Small intestine (tissue), 7 donors: Measurements from ENCODE around the gene DSTYK. TPM values are rescaled to one million over a fixed set of nuclear protein-coding genes. Genes with fewer than 3 reads are reported as not detected.
A peak's percentile ranks its signal among the peaks of the same experiment; 100 is the strongest.

Experiments used
- DNase-seq, 2 donors: peaks; one replicate each; pipeline versions ENCODE4 v3.0.0 to v3.0.0-alpha.2; 2013
- FAIRE-seq: peaks from 2 replicates; lab custom pipeline; 2012; peaks lifted over from hg19 to GRCh38; lab: Jason Lieb, UNC
- H3K27ac ChIP-seq, 3 donors: one replicate each; pipeline ENCODE4 v1.5.1; 2013; ENCODE audit warnings: low read length in 2 of 3, mild to moderate bottlenecking in 2 of 3, control low read depth in 1 of 3, inconsistent platforms in 1 of 3, low read depth in 1 of 3, moderate library complexity in 1 of 3
- H3K27me3 ChIP-seq, 3 donors: one replicate each; pipeline ENCODE4 v1.6.1; 2013; ENCODE audit warnings: low read length in 3 of 3, inconsistent platforms in 1 of 3; ENCODE audit not compliant: control insufficient read depth in 3 of 3, insufficient read depth in 3 of 3
- H3K36me3 ChIP-seq, 3 donors: one replicate each; pipeline ENCODE4 v1.6.1; 2013; ENCODE audit warnings: low read length in 3 of 3, inconsistent platforms in 1 of 3, low read depth in 1 of 3, mild to moderate bottlenecking in 1 of 3, moderate library complexity in 1 of 3; ENCODE audit not compliant: control insufficient read depth in 3 of 3, insufficient read depth in 2 of 3
- H3K4me1 ChIP-seq, 3 donors: one replicate each; pipeline ENCODE4 v1.6.1; 2013; ENCODE audit warnings: low read length in 2 of 3, inconsistent platforms in 1 of 3, low read depth in 1 of 3, mild to moderate bottlenecking in 1 of 3, moderate library complexity in 1 of 3; ENCODE audit not compliant: control insufficient read depth in 3 of 3, insufficient read depth in 2 of 3
- H3K4me3 ChIP-seq, 3 donors: one replicate each; pipeline ENCODE4 v1.5.1; 2013; ENCODE audit warnings: low read length in 3 of 3, control low read depth in 1 of 3, inconsistent platforms in 1 of 3, low read depth in 1 of 3, mild to moderate bottlenecking in 1 of 3, moderate library complexity in 1 of 3
- H3K9me3 ChIP-seq, 2 donors: one replicate each; pipeline ENCODE4 v1.6.1; 2013; ENCODE audit warnings: low read depth in 1 of 2, low read length in 1 of 2; ENCODE audit not compliant: control insufficient read depth in 2 of 2, insufficient read depth in 1 of 2
- WGBS, 3 donors: extraction: QIAGEN DNeasy Blood & Tissue Kit; methylation state at CpG; one replicate each; pipeline ENCODE4 v1.1.7; 2013; 5-methylcytosine and 5-hydroxymethylcytosine counted together
- polyA plus RNA-seq, 4 donors: library from polyadenylated mRNA; stranded (reverse) in 3 of 4; unstranded in 1 of 4; fragments of 200-250 nt in 3 of 4; fragments of 120-200 nt in 1 of 4; gene quantifications; one replicate each; pipeline versions ENCODE4 v1.2.1 to v1.2.3, GENCODE V29; 2013
- donor health status: healthy with polysubstance abuse.
- donor health status: control.
- donor health status: control.
- donor health status: Bipolar disorder and iron deficiency.
- donor health status: healthy.

Gene DSTYK
- polyA plus RNA-seq, 4 donors = 1.1 to 4.8 (median 2.3) TPM

GRCh38 chr1:205255941-205256780, 44.7 kb upstream of the DSTYK start:
- no peak overlapping the region for H3K4me3 ChIP-seq
- no peaks in the 10 kb centered on the region for H3K36me3 ChIP-seq
- 32 to 36% (median 32%) methylated on average over 8 of the region's 8 CpGs for WGBS, 3 donors
- no peak for FAIRE-seq
- no peaks in the 10 kb centered on the region for H3K27me3 ChIP-seq
- peak; percentile 89 to 91 for DNase-seq
- H3K27ac ChIP-seq = no peak overlapping the region
- no peaks in the 10 kb centered on the region for H3K9me3 ChIP-seq
- H3K4me1 ChIP-seq = peaks cover 0 to 2% (median 0%) of the 10 kb centered on the region in 3 donors

GRCh38 chr1:205251576-205251975, 40.1 kb upstream of the DSTYK start:
- H3K4me3 ChIP-seq = no peak overlapping the region
- no peak overlapping the region for H3K27ac ChIP-seq
- DNase-seq = no peak
- 71 to 87% (median 84%) methylated on average over 5 of the region's 5 CpGs for WGBS, 3 donors
- H3K9me3 ChIP-seq = no peaks in the 10 kb centered on the region
- no peak for FAIRE-seq
- H3K36me3 ChIP-seq = no peaks in the 10 kb centered on the region
- H3K4me1 ChIP-seq = peaks cover 0 to 26% (median 7%) of the 10 kb centered on the region in 3 donors
- H3K27me3 ChIP-seq = no peaks in the 10 kb centered on the region

- Histone ChIP-seq H3K27me3 (no peaks in the 10 kb centered on the region), H3K36me3 (no peaks in the 10 kb centered on the region), H3K9me3 (no peaks in the 10 kb centered on the region), H3K4me1 (peaks cover 0 to 27% (median 7%) of the 10 kb centered on the region in 3 donors), H3K4me3 (no peak overlapping the region), H3K27ac (no peak overlapping the region)
- DNase-seq = no peak
- 59 to 69% (median 65%) methylated on average over 6 of the region's 6 CpGs for WGBS, 3 donors
- no peak for FAIRE-seq
Observed at GRCh38 chr1:205250699-205251098, 39.2 kb upstream of the DSTYK start.

GRCh38 chr1:205249651-205250050, 38.1 kb upstream of the DSTYK start:
- no peak overlapping the region for H3K4me3 ChIP-seq
- no peaks in the 10 kb centered on the region for H3K36me3 ChIP-seq
- DNase-seq = no peak
- peak overlapping the region in 1 of 3 donors; percentile 31 for H3K27ac ChIP-seq
- H3K4me1 ChIP-seq = peaks cover 0 to 27% (median 7%) of the 10 kb centered on the region in 3 donors
- FAIRE-seq = no peak
- H3K9me3 ChIP-seq = no peaks in the 10 kb centered on the region
- 35 to 58% (median 46%) methylated on average over 4 of the region's 4 CpGs for WGBS, 3 donors
- no peaks in the 10 kb centered on the region for H3K27me3 ChIP-seq

GRCh38 chr1:205248793-205249601, 37.5 kb upstream of the DSTYK start:
- no peak for FAIRE-seq
- no peaks in the 10 kb centered on the region for H3K27me3 ChIP-seq

GRCh38 chr1:205247130-205247921, 35.8 kb upstream of the DSTYK start:
- Histone ChIP-seq H3K27ac (no peak overlapping the region), H3K27me3 (no peaks in the 10 kb centered on the region), H3K4me3 (no peak overlapping the region), H3K9me3 (no peaks in the 10 kb centered on the region), H3K4me1 (peaks cover 0 to 27% (median 7%) of the 10 kb centered on the region in 3 donors), H3K36me3 (no peaks in the 10 kb centered on the region)
- DNase-seq (no peak), FAIRE-seq (no peak)
- WGBS, 3 donors = 50 to 77% (median 69%) methylated on average over 9 of the region's 9 CpGs

More at GRCh38 chr1:205248793-205249601, 37.5 kb upstream of the DSTYK start:
- Histone ChIP-seq H3K4me3 (no peak overlapping the region), H3K36me3 (no peaks in the 10 kb centered on the region), H3K9me3 (no peaks in the 10 kb centered on the region), H3K4me1 (peaks cover 0 to 27% (median 7%) of the 10 kb centered on the region in 3 donors), H3K27ac (peak overlapping the region in 1 of 3 donors; percentile 31)
- peak in 1 of 2 donors; percentile 48 for DNase-seq
- 17 to 30% (median 29%) methylated on average over 11 of the region's 11 CpGs for WGBS, 3 donors

- no peak overlapping the region for H3K4me3 ChIP-seq
- DNase-seq = no peak
- no peaks in the 10 kb centered on the region for H3K27me3 ChIP-seq
- no peaks in the 10 kb centered on the region for H3K36me3 ChIP-seq
- no peaks in the 10 kb centered on the region for H3K9me3 ChIP-seq
- 71 to 79% (median 75%) methylated on average over 10 of the region's 10 CpGs for WGBS, 3 donors
- H3K27ac ChIP-seq = no peak overlapping the region
- peaks cover 0 to 27% (median 7%) of the 10 kb centered on the region in 3 donors for H3K4me1 ChIP-seq
- FAIRE-seq = no peak
Observed at GRCh38 chr1:205246351-205247119, 35.0 kb upstream of the DSTYK start.
